CD8-positive, alpha-beta memory T cell (primary cell): ENCODE data around the gene CAPG. TPM values are rescaled to one million over a fixed set of nuclear protein-coding genes. Genes with fewer than 3 reads are reported as not detected.
A peak's percentile ranks its signal among the peaks of the same experiment; 100 is the strongest.
"Not testable (repeated sequence)": the region's sequence is repeated elsewhere in the genome, so short reads cannot be mapped to it uniquely, and the experiment has no call there.

Source experiments
- CTCF ChIA-PET: fragments of 350-600 bp; sonication (Branson Sonifier 250); formaldehyde crosslinking; loops from one replicate; lab custom pipeline; 2021; ENCODE audit warnings: antibody characterized with exemption; lab: Charles Lee
- POLR2A ChIA-PET: fragments of 350-600 bp; sonication (Branson Sonifier 250); formaldehyde crosslinking; loops from one replicate; lab custom pipeline; 2021; ENCODE audit warnings: antibody characterized with exemption; lab: Charles Lee
- DNase-seq, 5 donors: peaks; one replicate each; pipeline versions ENCODE4 v3.0.0 to v3.0.0-alpha.2; 2020 to 2022; ENCODE audit warnings: mixed read lengths in 1 of 5
- H3K27ac ChIP-seq: one replicate; pipeline ENCODE4 v1.7.0; 2013; ENCODE audit warnings: low read depth, mild to moderate bottlenecking, low read length, moderate library complexity
- H3K27me3 ChIP-seq: 2 replicates; pipeline ENCODE4 v1.7.0; 2013; ENCODE audit warnings: low read length, mild to moderate bottlenecking; ENCODE audit not compliant: insufficient read depth, poor library complexity, severe bottlenecking
- H3K36me3 ChIP-seq: 2 replicates; pipeline ENCODE4 v1.7.0; 2013; ENCODE audit warnings: mild to moderate bottlenecking, low read length, moderate library complexity; ENCODE audit not compliant: insufficient read depth
- H3K4me1 ChIP-seq: 2 replicates; pipeline ENCODE4 v1.7.0; 2013; ENCODE audit warnings: mild to moderate bottlenecking, low read length, moderate library complexity; ENCODE audit not compliant: insufficient read depth
- H3K4me3 ChIP-seq: 2 replicates; pipeline ENCODE4 v1.7.0; 2013; ENCODE audit warnings: mild to moderate bottlenecking, low read length
- H3K9me3 ChIP-seq: 2 replicates; pipeline ENCODE4 v1.7.0; 2013; ENCODE audit warnings: mild to moderate bottlenecking, low read length
- H3K27ac Mint-ChIP-seq, 8 donors: one replicate each; pipeline ENCODE4 v1.8.0; 2020 to 2021; ENCODE audit warnings: mixed read lengths in 8 of 8, mild to moderate bottlenecking in 6 of 8, inconsistent platforms in 3 of 8, moderate library complexity in 3 of 8
- H3K27me3 Mint-ChIP-seq, 2 donors: one replicate each; pipeline ENCODE4 v1.8.0; 2020 to 2021; ENCODE audit warnings: mixed read lengths in 2 of 2, mild to moderate bottlenecking in 1 of 2, moderate library complexity in 1 of 2
- H3K36me3 Mint-ChIP-seq, 3 donors: one replicate each; pipeline ENCODE4 v1.8.0; 2020 to 2021; ENCODE audit warnings: mixed read lengths in 3 of 3, inconsistent platforms in 1 of 3, mild to moderate bottlenecking in 1 of 3
- H3K4me1 Mint-ChIP-seq, 3 donors: one replicate each; pipeline ENCODE4 v1.8.0; 2020 to 2021; ENCODE audit warnings: mixed read lengths in 3 of 3, inconsistent platforms in 1 of 3, mild to moderate bottlenecking in 1 of 3
- H3K4me3 Mint-ChIP-seq, 7 donors: one replicate each; pipeline ENCODE4 v1.8.0; 2020 to 2021; ENCODE audit warnings: mixed read lengths in 7 of 7, mild to moderate bottlenecking in 6 of 7, moderate library complexity in 4 of 7, inconsistent platforms in 2 of 7
- H3K9me3 Mint-ChIP-seq, 5 donors: one replicate each; pipeline ENCODE4 v1.8.0; 2020 to 2022; ENCODE audit warnings: mixed read lengths in 5 of 5, mild to moderate bottlenecking in 3 of 5, moderate library complexity in 2 of 5, inconsistent platforms in 1 of 5
- polyA plus RNA-seq: library from polyadenylated mRNA; unstranded; fragments of 300-500 nt; fragmentation: Illumina TruSeq; gene quantifications from one replicate; pipeline ENCODE4 v1.2.3, GENCODE V29; 2021
- total RNA-seq, 2 experiments: library from RNA; stranded (reverse); gene quantifications; one replicate each; pipeline ENCODE4 v1.2.3, GENCODE V29; 2021

CAPG gene
- total and polyA plus RNA-seq, 3 experiments from 2014 or later = 22.3 to 36.0 (median 22.8) TPM

GRCh38 chr2:85371045-85371444 lies 39.1 kb downstream of the CAPG start:
- Mint-ChIP-seq H3K27me3 (no peaks in the 10 kb centered on the region), H3K27ac (no peak overlapping the region), H3K36me3 (peaks cover 0 to 53% (median 18%) of the 10 kb centered on the region in 3 donors), H3K9me3 (no peaks in the 10 kb centered on the region), H3K4me1 (no peaks in the 10 kb centered on the region), H3K4me3 (no peak overlapping the region)
- no peak overlapping the region for H3K27ac ChIP-seq
- no peak overlapping the region for H3K4me3 ChIP-seq
- no peaks in the 10 kb centered on the region for H3K27me3 ChIP-seq
- no peaks in the 10 kb centered on the region for H3K4me1 ChIP-seq
- peaks cover 7% of the 10 kb centered on the region for H3K36me3 ChIP-seq
- no peaks in the 10 kb centered on the region for H3K9me3 ChIP-seq
- ChIA-PET POLR2A (no interaction called here), CTCF (no interaction called here)
- no peak for DNase-seq

GRCh38 chr2:85369500-85369899 lies 40.7 kb downstream of the CAPG start:
- Histone ChIP-seq H3K27ac (no peak overlapping the region), H3K36me3 (peaks cover 7% of the 10 kb centered on the region), H3K4me3 (no peak overlapping the region), H3K4me1 (no peaks in the 10 kb centered on the region), H3K27me3 (no peaks in the 10 kb centered on the region), H3K9me3 (no peaks in the 10 kb centered on the region)
- POLR2A ChIA-PET = no interaction called here
- DNase-seq = no peak
- H3K27ac Mint-ChIP-seq = no peak overlapping the region
- no peaks in the 10 kb centered on the region for H3K27me3 Mint-ChIP-seq
- H3K36me3 Mint-ChIP-seq = peaks cover 0 to 45% (median 11%) of the 10 kb centered on the region in 3 donors
- no peaks in the 10 kb centered on the region for H3K9me3 Mint-ChIP-seq
- CTCF ChIA-PET = no interaction called here
- H3K4me1 Mint-ChIP-seq = no peaks in the 10 kb centered on the region
- H3K4me3 Mint-ChIP-seq = no peak overlapping the region

- H3K9me3 ChIP-seq = no peaks in the 10 kb centered on the region
- no peak overlapping the region for H3K4me3 ChIP-seq
- H3K27me3 Mint-ChIP-seq = no peaks in the 10 kb centered on the region
- peaks cover 7% of the 10 kb centered on the region for H3K36me3 ChIP-seq
- peaks cover 0 to 44% (median 9%) of the 10 kb centered on the region in 3 donors for H3K36me3 Mint-ChIP-seq
- DNase-seq = no peak
- H3K4me1 ChIP-seq = no peaks in the 10 kb centered on the region
- H3K4me3 Mint-ChIP-seq = no peak overlapping the region
- ChIA-PET POLR2A (no interaction called here), CTCF (no interaction called here)
- H3K27ac ChIP-seq = no peak overlapping the region
- no peaks in the 10 kb centered on the region for H3K9me3 Mint-ChIP-seq
- H3K4me1 Mint-ChIP-seq = no peaks in the 10 kb centered on the region
- no peaks in the 10 kb centered on the region for H3K27me3 ChIP-seq
- no peak overlapping the region for H3K27ac Mint-ChIP-seq
Measured at GRCh38 chr2:85368921-85369320, 41.2 kb downstream of the CAPG start.

- no peak for DNase-seq
- no peaks in the 10 kb centered on the region for H3K27me3 Mint-ChIP-seq
- H3K9me3 ChIP-seq = no peaks in the 10 kb centered on the region
- no peaks in the 10 kb centered on the region for H3K4me1 ChIP-seq
- no peaks in the 10 kb centered on the region for H3K9me3 Mint-ChIP-seq
- no peak overlapping the region for H3K27ac Mint-ChIP-seq
- CTCF ChIA-PET = no interaction called here
- no peak overlapping the region for H3K4me3 ChIP-seq
- H3K4me3 Mint-ChIP-seq = no peak overlapping the region
- H3K4me1 Mint-ChIP-seq = no peaks in the 10 kb centered on the region
- H3K27me3 ChIP-seq = no peaks in the 10 kb centered on the region
- H3K27ac ChIP-seq = no peak overlapping the region
- peaks cover 7 to 50% (median 12%) of the 10 kb centered on the region in 3 donors for H3K36me3 Mint-ChIP-seq
- H3K36me3 ChIP-seq = peaks cover 10% of the 10 kb centered on the region
- POLR2A ChIA-PET = interaction anchor here (0.5 kb wide), 1 partner anchor 10 kb away, joined by 3 read pairs; no protein-coding TSS in a partner anchor
Measured at GRCh38 chr2:85367180-85367579, 43.0 kb downstream of the CAPG start.

- H3K36me3 ChIP-seq, H3K4me3 ChIP-seq, POLR2A ChIA-PET, H3K4me3 Mint-ChIP-seq, CTCF ChIA-PET, H3K27me3 Mint-ChIP-seq, H3K27me3 ChIP-seq, DNase-seq, H3K9me3 Mint-ChIP-seq, H3K4me1 ChIP-seq, H3K9me3 ChIP-seq, H3K27ac ChIP-seq: not testable (repeated sequence)
- Mint-ChIP-seq H3K27ac (peak overlapping the region in 1 of 8 donors; percentile 52), H3K4me1 (peaks cover 10 to 15% (median 13%) of the 10 kb centered on the region in 3 donors), H3K36me3 (peaks cover 11 to 58% (median 13%) of the 10 kb centered on the region in 3 donors)
Measured at GRCh38 chr2:85362653-85363387, 47.3 kb downstream of the CAPG start.

- CTCF ChIA-PET = no interaction called here
- peaks cover 24% of the 10 kb centered on the region for H3K4me1 ChIP-seq
- no peaks in the 10 kb centered on the region for H3K27me3 Mint-ChIP-seq
- no peaks in the 10 kb centered on the region for H3K27me3 ChIP-seq
- H3K9me3 Mint-ChIP-seq = no peaks in the 10 kb centered on the region
- DNase-seq = no peak
- peaks cover 3% of the 10 kb centered on the region for H3K36me3 ChIP-seq
- H3K4me1 Mint-ChIP-seq = peaks cover 45 to 62% (median 49%) of the 10 kb centered on the region in 3 donors
- peak overlapping the region in 3 of 8 donors; percentile 21 to 53 (median 49) for H3K27ac Mint-ChIP-seq
- no peak overlapping the region for H3K27ac ChIP-seq
- H3K9me3 ChIP-seq = no peaks in the 10 kb centered on the region
- H3K36me3 Mint-ChIP-seq = peaks cover 4 to 64% (median 12%) of the 10 kb centered on the region in 3 donors
- POLR2A ChIA-PET = interaction anchor here (0.8 kb wide), 1 partner anchor 10 kb away, joined by 3 read pairs; no protein-coding TSS in a partner anchor
- peak overlapping the region in 2 of 7 donors; percentile 52 to 64 for H3K4me3 Mint-ChIP-seq
- H3K4me3 ChIP-seq = no peak overlapping the region
Measured at GRCh38 chr2:85357736-85358135, 52.4 kb downstream of the CAPG start.

GRCh38 chr2:85356186-85356585 lies 54.0 kb downstream of the CAPG start:
- peaks cover 4 to 61% (median 10%) of the 10 kb centered on the region in 3 donors for H3K36me3 Mint-ChIP-seq
- DNase-seq = no peak
- no peaks in the 10 kb centered on the region for H3K27me3 Mint-ChIP-seq
- H3K9me3 ChIP-seq = no peaks in the 10 kb centered on the region
- ChIA-PET CTCF (interaction anchor here (1.4 kb wide), 1 partner anchor 183 kb away, joined by 3 read pairs; the partner anchor contains the start of gene MAT2A), POLR2A (no interaction called here)
- peaks cover 47 to 74% (median 58%) of the 10 kb centered on the region in 3 donors for H3K4me1 Mint-ChIP-seq
- peak overlapping the region in 4 of 7 donors; percentile 18 to 100 (median 98) for H3K4me3 Mint-ChIP-seq
- H3K9me3 Mint-ChIP-seq = no peaks in the 10 kb centered on the region
- H3K27me3 ChIP-seq = no peaks in the 10 kb centered on the region
- peaks cover 4% of the 10 kb centered on the region for H3K36me3 ChIP-seq
- H3K27ac Mint-ChIP-seq = peak overlapping the region in 1 of 8 donors; percentile 94
- no peak overlapping the region for H3K4me3 ChIP-seq
- H3K4me1 ChIP-seq = peaks cover 28% of the 10 kb centered on the region
- H3K27ac ChIP-seq = no peak overlapping the region

GRCh38 chr2:85355521-85355920 lies 54.6 kb downstream of the CAPG start:
- no peaks in the 10 kb centered on the region for H3K9me3 Mint-ChIP-seq
- Histone ChIP-seq H3K27ac (peak overlapping the region; percentile 89), H3K36me3 (peaks cover 11% of the 10 kb centered on the region), H3K4me3 (peak overlapping the region; percentile 98), H3K9me3 (no peaks in the 10 kb centered on the region), H3K4me1 (peaks cover 28% of the 10 kb centered on the region), H3K27me3 (no peaks in the 10 kb centered on the region)
- POLR2A ChIA-PET = interaction anchor here (0.5 to 3.9 kb wide), 8 partner anchors 28 to 224 kb away, joined by 3 to 86 read pairs (median 4); partner anchors contain the start of genes MAT2A and TGOLN2
- no peaks in the 10 kb centered on the region for H3K27me3 Mint-ChIP-seq
- peaks cover 6 to 64% (median 15%) of the 10 kb centered on the region in 3 donors for H3K36me3 Mint-ChIP-seq
- peak overlapping the region; percentile 26 to 100 (median 98) for H3K27ac Mint-ChIP-seq
- H3K4me1 Mint-ChIP-seq = peaks cover 47 to 74% (median 58%) of the 10 kb centered on the region in 3 donors
- CTCF ChIA-PET = interaction anchor here (0.9 to 1.6 kb wide), 4 partner anchors 63 to 196 kb away, joined by 3 to 6 read pairs (median 4); partner anchors contain the start of gene SH2D6
- no peak for DNase-seq
- H3K4me3 Mint-ChIP-seq = peak overlapping the region; percentile 97 to 100 (median 99)
